ENCODE data around the gene LMO3. TPM values are rescaled to one million over a fixed set of nuclear protein-coding genes. Genes with fewer than 3 reads are reported as not detected.

The LMO3 gene
- total RNA-seq, 1 donor from 2014 or later, result 127 TPM

DNA sequence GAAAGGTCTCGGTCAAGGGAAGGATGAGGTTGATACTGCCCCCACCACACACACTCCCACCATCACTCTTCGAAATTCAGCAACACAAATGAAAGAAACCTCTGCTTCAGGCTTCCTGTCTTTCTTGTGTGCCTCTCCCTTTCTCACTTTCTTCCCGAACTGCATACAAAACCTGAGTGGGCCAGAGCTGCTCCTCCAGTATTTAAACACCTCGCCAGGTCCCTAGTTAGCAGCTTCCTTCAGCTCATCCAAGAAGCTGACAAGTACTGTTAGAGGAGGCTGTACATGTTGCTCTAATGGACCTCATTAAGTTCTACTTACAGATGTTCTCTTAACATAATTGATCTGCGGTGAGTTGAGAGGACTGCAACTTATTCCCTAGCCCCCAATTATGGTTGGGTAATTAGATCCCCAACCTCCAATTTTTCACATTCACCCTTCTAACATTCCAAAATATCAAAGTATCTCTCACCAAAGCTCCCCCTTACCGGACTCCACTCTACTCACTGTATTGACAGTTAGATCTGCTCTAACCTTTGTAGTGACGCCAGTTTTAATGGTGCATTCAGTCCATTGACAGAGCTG, 4.1 kb upstream of the LMO3 start:
- Histone ChIP-seq H3K27ac (peak overlapping the region; percentile 78), H3K4me1 (no peaks in the 10 kb centered on the region), H3K27me3 (ENCODE audit: low read depth) (peaks cover 15% of the 10 kb centered on the region), H3K4me3 (peak overlapping the region; percentile 56), H3K36me3 (no peaks in the 10 kb centered on the region), H3K9me3 (no peaks in the 10 kb centered on the region)
- DNase-seq, result no peak
- TF ChIP-seq, protein P1, sequence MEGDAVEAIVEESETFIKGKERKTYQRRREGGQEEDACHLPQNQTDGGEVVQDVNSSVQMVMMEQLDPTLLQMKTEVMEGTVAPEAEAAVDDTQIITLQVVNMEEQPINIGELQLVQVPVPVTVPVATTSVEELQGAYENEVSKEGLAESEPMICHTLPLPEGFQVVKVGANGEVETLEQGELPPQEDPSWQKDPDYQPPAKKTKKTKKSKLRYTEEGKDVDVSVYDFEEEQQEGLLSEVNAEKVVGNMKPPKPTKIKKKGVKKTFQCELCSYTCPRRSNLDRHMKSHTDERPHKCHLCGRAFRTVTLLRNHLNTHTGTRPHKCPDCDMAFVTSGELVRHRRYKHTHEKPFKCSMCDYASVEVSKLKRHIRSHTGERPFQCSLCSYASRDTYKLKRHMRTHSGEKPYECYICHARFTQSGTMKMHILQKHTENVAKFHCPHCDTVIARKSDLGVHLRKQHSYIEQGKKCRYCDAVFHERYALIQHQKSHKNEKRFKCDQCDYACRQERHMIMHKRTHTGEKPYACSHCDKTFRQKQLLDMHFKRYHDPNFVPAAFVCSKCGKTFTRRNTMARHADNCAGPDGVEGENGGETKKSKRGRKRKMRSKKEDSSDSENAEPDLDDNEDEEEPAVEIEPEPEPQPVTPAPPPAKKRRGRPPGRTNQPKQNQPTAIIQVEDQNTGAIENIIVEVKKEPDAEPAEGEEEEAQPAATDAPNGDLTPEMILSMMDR (IDR thresholded peaks at IDR 0.05), result no peak
- ATAC-seq, result no peak
- intact Hi-C loops (cut with DNase I), result no loop called here

DNA sequence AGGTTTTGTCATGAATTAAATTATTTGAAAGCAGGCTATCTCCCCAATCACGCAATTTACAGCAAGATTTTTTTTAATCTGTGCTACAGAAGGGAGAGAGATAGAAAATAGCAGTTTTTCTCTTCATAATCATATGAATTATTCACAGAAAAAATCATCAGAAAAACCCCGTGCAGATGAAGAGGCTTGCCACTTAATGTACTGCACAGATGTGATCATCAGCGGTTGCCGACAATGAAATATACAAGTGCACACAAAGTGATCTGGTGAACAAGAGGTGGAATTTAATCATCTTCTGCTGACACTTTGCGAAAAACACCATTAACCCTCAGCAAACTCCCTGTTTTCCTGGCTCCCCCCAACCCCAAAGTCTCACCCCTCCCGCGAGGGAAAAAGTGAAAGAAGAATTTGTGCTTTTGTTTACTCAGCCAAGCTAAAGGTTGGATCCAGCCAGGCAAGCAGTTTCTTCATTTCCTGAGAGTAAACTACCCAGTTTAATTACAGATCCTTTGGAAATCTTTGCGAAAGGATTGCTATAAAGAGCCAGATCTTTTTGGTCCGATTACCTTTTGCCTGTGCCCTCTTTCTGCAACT, 3.1 kb upstream of the LMO3 start:
- intact Hi-C loops (cut with DNase I), result no loop called here
- TF ChIP-seq, protein P1 (IDR thresholded peaks at IDR 0.05), result no peak
- peak overlapping the region; percentile 56 for H3K4me3 ChIP-seq
- H3K4me1 ChIP-seq, result no peaks in the 10 kb centered on the region
- ATAC-seq, result peak in 1 of 2 donors; percentile 30
- no peak for DNase-seq
- H3K9me3 ChIP-seq, result no peaks in the 10 kb centered on the region
- no peaks in the 10 kb centered on the region for H3K36me3 ChIP-seq
- peaks cover 15% of the 10 kb centered on the region for H3K27me3 ChIP-seq (ENCODE audit: low read depth)
- peak overlapping the region; percentile 78 for H3K27ac ChIP-seq

DNA sequence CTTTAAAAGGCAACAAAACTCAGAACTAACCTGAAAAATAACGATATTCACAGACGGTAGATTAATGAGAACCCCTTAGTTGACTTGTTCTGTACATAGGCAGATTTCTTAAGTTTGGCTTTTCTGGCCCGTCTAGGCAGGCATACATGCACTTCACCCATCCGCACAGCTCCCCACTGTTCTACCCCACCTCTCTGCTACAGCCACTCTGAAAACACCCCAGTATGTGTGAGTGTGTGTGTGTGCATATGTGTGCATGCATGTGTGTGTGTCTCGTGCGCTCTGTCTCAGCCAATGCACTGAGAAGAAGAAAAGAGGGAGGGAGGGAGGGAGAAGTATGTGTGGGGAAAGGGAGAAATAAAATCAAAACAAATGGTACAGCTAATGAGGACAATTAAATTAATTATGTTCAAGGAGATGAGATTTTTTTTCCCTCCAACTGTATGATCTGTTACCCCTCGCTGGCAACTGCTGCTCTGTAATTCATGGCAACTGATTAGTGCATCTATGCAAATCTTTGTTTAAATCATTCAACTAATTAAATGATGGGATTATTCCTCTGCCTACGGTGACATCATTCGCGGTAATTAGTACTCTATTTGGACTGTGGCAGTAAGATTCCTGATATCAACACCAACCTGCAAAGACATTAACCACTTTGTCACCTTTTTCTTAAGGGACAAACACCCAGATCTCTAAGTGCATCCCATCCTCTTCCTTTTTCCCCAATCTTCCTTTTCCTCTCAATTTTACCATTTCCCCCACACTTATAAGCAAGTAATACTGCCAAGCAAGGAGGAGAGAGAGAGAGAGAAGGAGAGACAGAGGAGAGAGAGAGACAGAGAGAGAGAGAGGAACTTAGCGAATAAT, 2.2 kb upstream of the LMO3 start:
- Histone ChIP-seq H3K27me3 (ENCODE audit: low read depth) (peaks cover 15% of the 10 kb centered on the region), H3K4me1 (no peaks in the 10 kb centered on the region), H3K27ac (peak overlapping the region; percentile 78), H3K4me3 (peak overlapping the region; percentile 56), H3K9me3 (no peaks in the 10 kb centered on the region), H3K36me3 (no peaks in the 10 kb centered on the region)
- DNase-seq, result peak; percentile 52
- intact Hi-C loops (cut with DNase I), result no loop called here
- TF ChIP-seq, protein P1 (IDR thresholded peaks at IDR 0.05), result no peak
- peak; percentile 53 to 78 for ATAC-seq

DNA sequence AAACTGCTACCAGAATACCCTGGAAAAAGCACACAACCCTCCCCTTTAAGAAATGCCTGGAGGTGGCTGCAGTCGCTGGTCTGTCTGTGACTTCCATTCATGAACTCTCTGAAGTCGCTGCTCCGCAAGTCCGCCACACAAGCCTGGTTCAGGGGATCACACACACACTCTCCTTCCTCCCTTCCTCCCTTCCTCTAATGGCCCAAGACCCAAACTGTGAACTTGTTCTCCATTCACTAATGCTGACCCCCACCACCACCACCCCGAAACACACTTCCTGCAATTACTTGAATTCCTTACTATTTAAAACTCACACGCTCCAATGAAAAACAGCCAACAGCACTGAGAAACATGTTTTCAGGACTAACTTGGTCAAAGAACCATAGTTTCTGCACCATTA, 1.0 kb upstream of the LMO3 start:
- H3K27ac ChIP-seq, result peak overlapping the region; percentile 78
- TF ChIP-seq, protein P1 (IDR thresholded peaks at IDR 0.05), result no peak
- H3K4me3 ChIP-seq, result peak overlapping the region; percentile 56
- no peaks in the 10 kb centered on the region for H3K4me1 ChIP-seq
- peaks cover 15% of the 10 kb centered on the region for H3K27me3 ChIP-seq (ENCODE audit: low read depth)
- no peaks in the 10 kb centered on the region for H3K9me3 ChIP-seq
- no peaks in the 10 kb centered on the region for H3K36me3 ChIP-seq
- DNase-seq (no peak), ATAC-seq (peak in 1 of 2 donors; percentile 30)
- intact Hi-C loops (cut with DNase I), result no loop called here

DNA sequence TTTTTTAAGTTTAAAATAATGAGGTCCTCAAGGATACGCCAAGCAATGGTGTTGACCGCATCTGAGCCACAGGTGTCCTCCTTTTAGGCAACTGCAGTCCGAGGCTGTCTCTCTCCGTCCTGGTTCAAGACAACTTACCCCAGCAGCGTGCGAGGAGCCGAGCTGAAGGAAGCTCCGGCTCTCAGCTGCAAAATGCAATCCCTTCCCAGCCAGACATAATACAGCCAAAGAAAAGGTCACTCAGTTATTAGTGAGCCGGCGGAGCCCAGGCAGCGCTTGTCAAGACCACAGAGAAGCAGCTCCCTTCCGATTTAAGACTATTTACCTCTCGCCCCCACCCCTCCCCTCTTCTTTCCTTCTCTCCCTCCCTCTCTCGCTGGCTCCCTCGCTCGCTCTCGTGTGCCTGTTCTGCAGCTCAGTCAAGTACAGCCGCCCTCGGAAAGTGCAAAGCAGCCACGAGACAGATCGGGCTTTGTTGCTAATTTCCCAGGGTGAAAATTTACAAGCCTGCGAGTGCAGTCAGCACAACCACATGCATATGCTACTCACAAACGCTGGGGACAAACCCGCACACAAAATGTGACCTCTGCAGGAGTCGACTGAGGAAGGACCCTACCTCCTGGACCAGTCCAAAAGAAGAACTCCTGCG, 363 bp upstream of the LMO3 start:
- peak; percentile 53 to 65 for ATAC-seq
- H3K27ac ChIP-seq, result peak overlapping the region; percentile 78
- intact Hi-C loops (cut with DNase I), result no loop called here

More for the DNA sequence above, 363 bp upstream of the LMO3 start:
- Histone ChIP-seq H3K36me3 (no peaks in the 10 kb centered on the region), H3K4me3 (peak overlapping the region; percentile 56), H3K9me3 (no peaks in the 10 kb centered on the region), H3K27me3 (ENCODE audit: low read depth) (peaks cover 15% of the 10 kb centered on the region), H3K4me1 (no peaks in the 10 kb centered on the region)
- TF ChIP-seq, protein P1 (IDR thresholded peaks at IDR 0.05), result no peak
- peak; percentile 62 for DNase-seq

All from lower lobe of right lung (tissue), 2 donors.